ENCODE results near the gene GRM8.

DNA sequence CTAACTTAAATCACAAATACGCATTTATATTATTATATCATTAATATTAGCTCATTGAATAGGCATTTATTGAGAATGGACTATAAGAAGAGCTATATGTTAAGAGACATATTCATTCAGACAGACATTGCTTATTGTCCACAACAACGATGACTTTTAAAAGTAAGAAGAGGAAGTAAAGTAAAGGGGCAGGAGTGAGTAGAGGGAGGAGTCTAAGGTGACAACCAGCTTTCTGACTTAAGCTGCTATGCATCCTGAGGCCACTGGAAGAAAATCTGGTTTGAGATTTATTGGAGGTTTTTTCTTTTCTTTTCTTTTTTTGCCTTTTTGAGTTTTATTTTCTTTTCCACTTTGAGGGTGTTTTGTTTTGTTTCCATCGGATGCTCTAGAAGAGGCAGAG lies 723.5 kb downstream of the GRM8 start:
- TF ChIP-seq EZH2 (IDR thresholded peaks at IDR 0.05; ENCODE audit: borderline replicate concordance, low read length) = no peak
- TF ChIP-seq, protein P1, sequence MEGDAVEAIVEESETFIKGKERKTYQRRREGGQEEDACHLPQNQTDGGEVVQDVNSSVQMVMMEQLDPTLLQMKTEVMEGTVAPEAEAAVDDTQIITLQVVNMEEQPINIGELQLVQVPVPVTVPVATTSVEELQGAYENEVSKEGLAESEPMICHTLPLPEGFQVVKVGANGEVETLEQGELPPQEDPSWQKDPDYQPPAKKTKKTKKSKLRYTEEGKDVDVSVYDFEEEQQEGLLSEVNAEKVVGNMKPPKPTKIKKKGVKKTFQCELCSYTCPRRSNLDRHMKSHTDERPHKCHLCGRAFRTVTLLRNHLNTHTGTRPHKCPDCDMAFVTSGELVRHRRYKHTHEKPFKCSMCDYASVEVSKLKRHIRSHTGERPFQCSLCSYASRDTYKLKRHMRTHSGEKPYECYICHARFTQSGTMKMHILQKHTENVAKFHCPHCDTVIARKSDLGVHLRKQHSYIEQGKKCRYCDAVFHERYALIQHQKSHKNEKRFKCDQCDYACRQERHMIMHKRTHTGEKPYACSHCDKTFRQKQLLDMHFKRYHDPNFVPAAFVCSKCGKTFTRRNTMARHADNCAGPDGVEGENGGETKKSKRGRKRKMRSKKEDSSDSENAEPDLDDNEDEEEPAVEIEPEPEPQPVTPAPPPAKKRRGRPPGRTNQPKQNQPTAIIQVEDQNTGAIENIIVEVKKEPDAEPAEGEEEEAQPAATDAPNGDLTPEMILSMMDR (IDR thresholded peaks at IDR 0.05; ENCODE audit: low read length) = no peak
